ENCODE results near the gene NACAD.

NACAD gene
- long read RNA-seq, donor 1 = 0 reads
- long read RNA-seq, donor 2 = 0 reads
- long read RNA-seq, donor 3 = 0 reads
- long read RNA-seq, donor 4, partial matches to known transcripts = 0 of 1 reads
- long read RNA-seq, donor 4, other reads (novel, unspliced or antisense) = 0 of 1 reads
- long read RNA-seq, donor 5 = 0 reads
- long read RNA-seq, donor 6 = 0 reads
- long read RNA-seq, donor 7, partial matches to known transcripts = 5 of 6 reads
- long read RNA-seq, donor 7, other reads (novel, unspliced or antisense) = 0 of 6 reads
- long read RNA-seq, donor 8 = 0 reads

GRCh38 chr7:45088821-45089340 is at the start of gene NACAD:
Gene NACAD, minus strand, starts transcription at chr7:45088969. Its CDS starts 75 bp downstream, at chr7:45088894.
- peak; percentile 70 for DNase-seq

GRCh38 chr7:45136106-45137060 is 47.6 kb upstream of the NACAD start:
- peak; percentile 40 for DNase-seq

GRCh38 chr7:45133877-45134276 is 45.1 kb upstream of the NACAD start:
- DNase-seq = no peak

GRCh38 chr7:45133352-45133751 is 44.6 kb upstream of the NACAD start:
- no peak for DNase-seq

GRCh38 chr7:45132708-45133320 is 44.0 kb upstream of the NACAD start:
- no peak for DNase-seq

- no peak for DNase-seq
Measured at GRCh38 chr7:45131891-45132290, 43.1 kb upstream of the NACAD start.

GRCh38 chr7:45130910-45131309 is 42.1 kb upstream of the NACAD start:
- no peak for DNase-seq

GRCh38 chr7:45129906-45130305 is 41.1 kb upstream of the NACAD start:
- DNase-seq = no peak

- no peak for DNase-seq
Measured at GRCh38 chr7:45129181-45129800, 40.5 kb upstream of the NACAD start.

GRCh38 chr7:45126920-45127319 is 38.2 kb upstream of the NACAD start:
- no peak for DNase-seq

GRCh38 chr7:45126201-45126600 is 37.4 kb upstream of the NACAD start:
- DNase-seq = no peak

GRCh38 chr7:45125193-45125904 is 36.6 kb upstream of the NACAD start:
- no peak for DNase-seq

GRCh38 chr7:45123913-45124710 is 35.3 kb upstream of the NACAD start:
- no peak for DNase-seq

- no peak for DNase-seq
Measured at GRCh38 chr7:45122975-45123860, 34.4 kb upstream of the NACAD start.

- DNase-seq = no peak
Measured at GRCh38 chr7:45119550-45119949, 30.8 kb upstream of the NACAD start.

GRCh38 chr7:45118889-45119331 is 30.1 kb upstream of the NACAD start:
- no peak for DNase-seq

- no peak for DNase-seq
Measured at GRCh38 chr7:45118292-45118691, 29.5 kb upstream of the NACAD start.

- DNase-seq = no peak
Measured at GRCh38 chr7:45117582-45117981, 28.8 kb upstream of the NACAD start.

- DNase-seq = no peak
Measured at GRCh38 chr7:45116048-45116447, 27.3 kb upstream of the NACAD start.

GRCh38 chr7:45114926-45115325 is 26.2 kb upstream of the NACAD start:
- DNase-seq = no peak
